NCI-H345 (cell line): ENCODE data around the gene ASIC2.
A peak's percentile ranks its signal among the peaks of the same experiment; 100 is the strongest.

Experiments
- DNase-seq: peaks from one replicate; lab custom pipeline; 2025; lab: John Stamatoyannopoulos, UW

ASIC2 gene

GRCh38 chr17:33204156-33204555 lies 88.9 kb downstream of the ASIC2 start:
- no peak for DNase-seq

GRCh38 chr17:33202796-33203495 lies 90.1 kb downstream of the ASIC2 start:
- no peak for DNase-seq

GRCh38 chr17:33202021-33202420 lies 91.1 kb downstream of the ASIC2 start:
- peak; percentile 39 for DNase-seq

- no peak for DNase-seq
Measured at GRCh38 chr17:33201283-33201682, 91.8 kb downstream of the ASIC2 start.

GRCh38 chr17:33200587-33200986 lies 92.5 kb downstream of the ASIC2 start:
- DNase-seq, result peak; percentile 9

- peak; percentile 14 for DNase-seq
Measured at GRCh38 chr17:33199571-33200510, 93.3 kb downstream of the ASIC2 start.

- no peak for DNase-seq
Measured at GRCh38 chr17:33198954-33199353, 94.1 kb downstream of the ASIC2 start.

GRCh38 chr17:33197342-33197741 lies 95.8 kb downstream of the ASIC2 start:
- no peak for DNase-seq

- no peak for DNase-seq
Measured at GRCh38 chr17:33196883-33197282, 96.2 kb downstream of the ASIC2 start.

GRCh38 chr17:33192951-33193911 lies 99.9 kb downstream of the ASIC2 start:
- DNase-seq, result no peak

GRCh38 chr17:33183487-33184026 lies 109.5 kb downstream of the ASIC2 start:
- DNase-seq, result no peak

GRCh38 chr17:33179151-33179550 lies 113.9 kb downstream of the ASIC2 start:
- no peak for DNase-seq

GRCh38 chr17:33178681-33179080 lies 114.4 kb downstream of the ASIC2 start:
- DNase-seq, result peak; percentile 71

- DNase-seq, result no peak
Measured at GRCh38 chr17:33175562-33175961, 117.5 kb downstream of the ASIC2 start.

- no peak for DNase-seq
Measured at GRCh38 chr17:33171931-33172330, 121.2 kb downstream of the ASIC2 start.

GRCh38 chr17:33169580-33170285 lies 123.4 kb downstream of the ASIC2 start:
- DNase-seq, result no peak

- DNase-seq, result no peak
Measured at GRCh38 chr17:33167736-33168135, 125.4 kb downstream of the ASIC2 start.

- no peak for DNase-seq
Measured at GRCh38 chr17:33166472-33166871, 126.6 kb downstream of the ASIC2 start.

GRCh38 chr17:33164169-33164881 lies 128.8 kb downstream of the ASIC2 start:
- no peak for DNase-seq

GRCh38 chr17:33163533-33164168 lies 129.4 kb downstream of the ASIC2 start:
- no peak for DNase-seq
